Esophagus muscularis mucosa (tissue), 3 donors: ENCODE results near the gene IKBKG.

Source experiments
- CTCF ChIP-seq, 3 experiments: fragments of 200-600 bp in 2 of 3; fragments of 450-650 bp in 1 of 3; sonication (generic) in 2 of 3; IDR thresholded peaks; one replicate each; pipeline ENCODE4 v1.5.1; 2017 to 2019; ENCODE audit warnings: antibody characterized with exemption in 3 of 3, mild to moderate bottlenecking in 2 of 3, moderate library complexity in 1 of 3
- POLR2A ChIP-seq: fragments of 450-650 bp; IDR thresholded peaks from one replicate; pipeline ENCODE4 v1.6.1; 2017; ENCODE audit warnings: antibody characterized with exemption, moderate library complexity, mild to moderate bottlenecking, low read depth
- POLR2AphosphoS5 ChIP-seq, 2 donors: sonication (generic); formaldehyde crosslinking; IDR thresholded peaks; one replicate each; pipeline ENCODE4 v1.6.1; 2017; ENCODE audit warnings: antibody characterized with exemption in 2 of 2

- TF ChIP-seq CTCF (IDR thresholded peaks at IDR 0.05) (no peak), POLR2A (no peak), POLR2AphosphoS5 (IDR thresholded peaks at IDR 0.05) (no peak)
Observed at GRCh38 chrX:154602226-154602625, 54.8 kb downstream of the IKBKG start.
